Neural cell (in vitro differentiated cells): ENCODE measurements around the gene GGCX.

Experiments used
- POLR2AphosphoS5 ChIP-seq: IDR thresholded peaks from 2 replicates; pipeline ENCODE4 v1.6.1; 2012
- RAD21 ChIP-seq: fragments of 450-650 bp; conservative IDR thresholded peaks from 2 replicates; pipeline ENCODE4 v1.6.1; 2014; ENCODE audit warnings: antibody characterized with exemption, mild to moderate bottlenecking, moderate library complexity

DNA sequence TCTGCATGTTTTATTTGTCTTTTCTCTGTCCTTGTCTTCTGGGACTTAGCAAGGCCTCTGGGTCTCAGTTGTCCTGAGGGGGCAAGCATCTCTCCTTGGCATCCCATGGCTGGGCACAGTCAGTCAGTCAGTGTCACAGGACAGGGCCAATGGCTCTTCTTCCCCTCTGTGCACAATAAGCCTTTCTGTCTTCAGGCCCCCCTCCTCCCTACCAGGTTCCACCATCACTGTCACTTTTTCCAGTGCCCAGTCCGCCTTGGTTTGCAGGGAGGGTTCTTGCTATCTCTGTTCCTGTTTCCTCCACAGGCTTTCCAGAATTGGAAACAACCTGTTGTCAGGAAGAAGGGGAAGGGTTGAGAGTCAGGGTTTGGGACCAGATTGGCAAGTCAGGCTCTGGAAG, 21.2 kb upstream of the GGCX start:
- TF ChIP-seq RAD21: no peak
- TF ChIP-seq POLR2AphosphoS5: no peak
